Epithelial cell of esophagus (primary cell): ENCODE results near the gene MAML3.

Source experiments
- DNase-seq: peaks from one replicate; pipeline ENCODE4 v3.0.0; 2010; ENCODE audit warnings: low read depth
- H3K4me3 ChIP-seq: 2 replicates; pipeline ENCODE4 v1.5.1; 2011; ENCODE audit warnings: mild to moderate bottlenecking, low read length, control low read depth
- CTCF ChIP-seq: IDR thresholded peaks from 2 replicates; pipeline ENCODE4 v1.5.1; 2011; ENCODE audit warnings: low read depth, mild to moderate bottlenecking, low read length, control low read depth, inconsistent platforms; ENCODE audit not compliant: insufficient read depth; ENCODE audit errors: missing control alignments

The MAML3 gene

GRCh38 chr4:140085881-140086280 is 68.1 kb downstream of the MAML3 start:
- H3K4me3 ChIP-seq = no peak overlapping the region
- no peak for TF ChIP-seq CTCF
- no peak for DNase-seq

GRCh38 chr4:140085062-140085622 is 68.8 kb downstream of the MAML3 start:
- no peak for DNase-seq
- no peak overlapping the region for H3K4me3 ChIP-seq

GRCh38 chr4:140084385-140084784 is 69.6 kb downstream of the MAML3 start:
- no peak for TF ChIP-seq CTCF
- no peak for DNase-seq
- H3K4me3 ChIP-seq = no peak overlapping the region

More at GRCh38 chr4:140085062-140085622, 68.8 kb downstream of the MAML3 start:
- TF ChIP-seq CTCF = no peak

GRCh38 chr4:140082391-140082755 is 71.6 kb downstream of the MAML3 start:
- H3K4me3 ChIP-seq = no peak overlapping the region
- no peak for DNase-seq
- no peak for TF ChIP-seq CTCF

GRCh38 chr4:140081641-140082390 is 72.2 kb downstream of the MAML3 start:
- TF ChIP-seq CTCF = no peak
- H3K4me3 ChIP-seq = no peak overlapping the region
- no peak for DNase-seq

GRCh38 chr4:140080883-140081282 is 73.1 kb downstream of the MAML3 start:
- no peak overlapping the region for H3K4me3 ChIP-seq
- TF ChIP-seq CTCF = no peak

GRCh38 chr4:140078366-140078765 is 75.6 kb downstream of the MAML3 start:
- no peak for TF ChIP-seq CTCF
- DNase-seq = no peak
- H3K4me3 ChIP-seq = no peak overlapping the region

More at GRCh38 chr4:140080883-140081282, 73.1 kb downstream of the MAML3 start:
- DNase-seq = no peak
